Stimulated activated naive CD4-positive, alpha-beta T cell treated with Interleukin-2 at 50 U/mL for 16 hours (primary cell): Measurements from ENCODE around the gene HHATL.

Experiments
- DNase-seq: peaks from one replicate; lab custom pipeline; 2025; lab: John Stamatoyannopoulos, UW

The HHATL gene

DNA sequence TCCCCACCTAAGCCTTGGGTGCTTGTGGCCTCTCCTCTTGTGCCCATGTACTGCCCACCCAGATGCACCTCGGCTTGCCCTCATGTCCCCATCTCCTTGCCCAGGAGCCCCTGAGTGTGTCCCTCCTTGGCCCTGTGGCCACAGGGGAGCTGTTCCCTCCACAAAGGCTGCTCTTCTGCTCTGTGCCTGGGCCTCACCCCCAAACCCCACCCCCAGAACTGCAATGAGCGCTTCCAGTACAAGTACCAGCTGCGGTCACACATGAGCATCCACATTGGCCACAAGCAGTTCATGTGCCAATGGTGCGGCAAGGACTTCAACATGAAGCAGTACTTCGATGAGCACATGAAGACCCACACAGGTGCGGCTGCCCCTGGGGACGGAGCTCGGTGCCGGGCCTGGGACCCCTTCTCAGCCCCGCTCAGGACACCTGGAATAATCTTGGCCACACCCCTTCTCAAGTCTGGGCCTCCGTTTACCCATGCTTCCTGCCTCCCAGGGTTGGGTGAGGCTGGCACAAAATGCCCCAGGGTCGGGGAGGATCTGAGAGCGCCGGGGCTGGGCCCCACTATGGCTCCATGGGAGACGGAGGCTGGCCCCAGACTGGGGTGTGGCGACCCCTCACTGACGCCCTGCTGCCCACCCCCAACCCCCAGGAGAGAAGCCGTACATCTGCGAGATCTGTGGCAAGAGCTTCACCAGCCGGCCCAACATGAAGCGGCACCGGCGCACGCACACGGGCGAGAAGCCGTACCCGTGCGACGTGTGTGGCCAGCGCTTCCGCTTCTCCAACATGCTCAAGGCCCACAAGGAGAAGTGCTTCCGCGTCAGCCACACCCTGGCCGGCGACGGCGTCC lies 38.8 kb downstream of the HHATL start:
- no peak for DNase-seq

DNA sequence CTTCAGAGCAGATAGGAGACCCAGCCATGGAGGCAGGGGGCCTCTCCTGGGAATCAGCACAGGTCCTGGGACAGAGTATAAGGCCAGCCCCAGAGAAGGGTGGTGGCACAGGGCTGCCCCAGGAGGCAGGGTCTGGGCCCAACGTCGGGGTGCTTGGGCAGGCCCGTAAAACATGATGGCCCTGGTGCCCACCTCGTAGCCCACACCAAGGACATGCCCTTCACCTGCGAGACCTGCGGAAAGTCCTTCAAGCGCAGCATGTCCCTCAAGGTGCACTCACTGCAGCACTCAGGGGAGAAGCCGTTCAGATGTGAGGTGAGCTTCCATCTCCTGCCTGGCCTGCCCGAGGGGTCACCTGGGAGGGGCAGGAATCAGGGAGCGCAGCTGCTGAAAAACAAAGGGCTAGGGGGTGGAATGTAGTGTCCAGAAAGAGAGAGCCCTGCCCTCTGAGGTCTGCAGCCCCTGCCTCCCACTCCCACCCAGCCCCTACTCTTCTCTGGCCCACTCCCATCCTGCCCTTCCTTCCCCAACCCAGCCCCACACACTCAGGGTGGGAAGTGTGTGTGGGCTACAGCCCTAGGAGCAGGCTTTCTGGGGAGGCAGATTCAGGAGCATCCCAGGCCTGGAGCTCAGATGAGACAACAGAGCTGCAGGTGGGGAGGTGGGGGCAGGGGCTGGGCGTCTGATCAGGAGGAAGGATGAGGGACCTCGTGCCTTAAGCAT lies 39.6 kb downstream of the HHATL start:
- no peak for DNase-seq

DNA sequence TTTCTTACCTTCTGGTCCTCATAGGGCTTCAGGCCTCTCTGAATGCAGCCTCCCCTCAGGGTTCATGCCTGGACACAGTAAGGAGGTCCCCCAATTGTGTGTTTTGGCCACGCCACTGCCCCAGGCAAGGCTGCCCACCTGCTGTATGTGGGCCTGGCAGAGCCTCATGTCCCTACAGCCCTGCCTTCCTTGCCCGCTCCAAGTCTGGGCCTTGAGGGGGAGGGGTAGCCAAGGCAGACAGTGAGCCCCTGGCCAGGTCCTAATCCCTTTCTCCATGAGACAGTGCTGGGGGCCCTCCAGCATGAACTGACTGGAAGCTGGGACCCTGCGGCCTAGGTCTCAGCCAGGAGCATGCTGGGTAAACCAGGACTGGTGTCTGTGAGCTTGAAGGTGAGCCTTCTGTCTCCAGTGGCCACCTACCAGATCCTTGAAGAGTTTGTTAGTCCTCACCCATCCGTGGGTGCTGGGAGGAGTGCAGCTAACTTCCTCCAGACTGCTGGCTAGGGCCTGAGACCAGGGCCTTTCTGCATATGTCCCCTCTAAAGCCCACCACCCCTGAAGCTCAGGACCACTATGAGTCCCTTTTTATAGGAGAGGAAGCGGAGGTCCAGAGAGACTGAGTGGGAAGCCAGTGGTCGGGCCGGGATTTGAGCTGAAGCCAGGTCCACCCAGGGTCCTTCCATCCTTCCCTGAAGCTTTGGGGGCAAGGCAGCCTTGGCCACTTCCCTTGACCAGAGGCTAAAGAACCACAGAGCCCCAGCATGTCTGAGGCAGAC lies 40.4 kb downstream of the HHATL start:
- DNase-seq: no peak

DNA sequence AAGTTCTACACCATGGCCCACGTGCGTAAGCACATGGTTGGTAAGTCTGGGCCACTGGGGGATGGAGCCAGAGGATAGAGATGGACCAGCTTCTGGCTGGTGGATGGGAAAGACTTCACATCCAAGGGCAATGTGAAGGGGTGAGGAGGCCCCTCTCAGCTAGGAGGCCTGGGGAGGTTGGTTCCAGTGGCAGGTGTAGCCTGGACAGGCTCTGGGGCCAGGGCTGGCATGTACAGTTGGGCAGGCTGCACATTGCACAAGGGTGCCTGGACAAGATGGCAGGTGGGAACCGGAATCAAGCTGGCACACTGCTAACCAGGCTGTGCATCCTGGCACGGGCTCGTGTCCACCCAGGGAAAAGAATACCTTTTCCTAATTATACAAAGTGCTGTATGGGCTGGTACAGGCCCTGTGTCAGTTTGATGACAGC lies 41.0 kb downstream of the HHATL start:
- DNase-seq: no peak

DNA sequence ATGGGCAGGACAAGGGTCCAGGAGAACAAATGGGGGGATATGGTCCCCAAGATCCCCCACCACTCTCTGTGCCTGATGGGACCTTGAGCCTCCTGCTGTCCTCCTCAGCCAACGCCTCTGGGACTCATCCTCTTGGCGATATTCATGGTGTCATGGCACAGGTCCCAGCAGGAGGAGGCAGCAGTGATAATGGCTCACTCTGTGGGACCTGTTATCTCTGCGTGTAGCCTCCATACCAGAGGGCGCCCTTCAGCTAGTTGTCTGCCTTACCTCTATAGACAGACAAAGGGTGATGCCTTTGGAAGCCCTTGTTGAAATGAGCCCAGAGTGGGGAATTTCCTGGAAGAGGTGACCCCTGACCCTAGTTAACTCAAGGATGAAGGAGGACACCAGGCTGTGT lies 41.7 kb downstream of the HHATL start:
- DNase-seq: no peak

DNA sequence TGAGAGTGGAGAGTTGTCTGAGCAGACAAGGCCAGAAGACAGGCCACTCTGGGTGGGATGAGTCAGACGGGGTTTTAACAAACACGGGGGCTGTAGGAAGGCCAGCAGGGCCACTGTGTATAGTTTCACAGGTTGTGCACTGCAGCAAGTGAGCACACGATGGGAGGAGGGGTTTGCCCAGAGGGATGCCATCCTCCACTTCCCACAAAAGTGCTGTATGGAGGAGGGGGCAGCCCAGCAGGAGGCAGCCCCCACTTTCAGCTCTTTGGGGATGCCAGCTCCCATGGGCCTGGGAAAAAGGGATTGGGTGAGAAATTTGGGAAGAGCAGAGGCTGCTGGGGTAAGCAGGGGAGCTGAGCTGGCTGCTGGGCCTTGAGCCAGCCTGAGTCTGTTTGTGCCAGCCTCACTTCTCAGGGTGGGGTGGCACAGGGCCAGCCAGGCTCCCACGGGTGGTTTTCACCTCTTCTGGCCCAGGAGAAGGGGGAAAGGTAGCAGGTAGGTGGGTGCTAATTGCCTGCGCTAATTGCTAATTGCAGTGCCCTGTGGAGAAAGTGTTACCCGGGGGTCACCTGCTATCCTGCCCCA lies 42.4 kb downstream of the HHATL start:
- no peak for DNase-seq

DNA sequence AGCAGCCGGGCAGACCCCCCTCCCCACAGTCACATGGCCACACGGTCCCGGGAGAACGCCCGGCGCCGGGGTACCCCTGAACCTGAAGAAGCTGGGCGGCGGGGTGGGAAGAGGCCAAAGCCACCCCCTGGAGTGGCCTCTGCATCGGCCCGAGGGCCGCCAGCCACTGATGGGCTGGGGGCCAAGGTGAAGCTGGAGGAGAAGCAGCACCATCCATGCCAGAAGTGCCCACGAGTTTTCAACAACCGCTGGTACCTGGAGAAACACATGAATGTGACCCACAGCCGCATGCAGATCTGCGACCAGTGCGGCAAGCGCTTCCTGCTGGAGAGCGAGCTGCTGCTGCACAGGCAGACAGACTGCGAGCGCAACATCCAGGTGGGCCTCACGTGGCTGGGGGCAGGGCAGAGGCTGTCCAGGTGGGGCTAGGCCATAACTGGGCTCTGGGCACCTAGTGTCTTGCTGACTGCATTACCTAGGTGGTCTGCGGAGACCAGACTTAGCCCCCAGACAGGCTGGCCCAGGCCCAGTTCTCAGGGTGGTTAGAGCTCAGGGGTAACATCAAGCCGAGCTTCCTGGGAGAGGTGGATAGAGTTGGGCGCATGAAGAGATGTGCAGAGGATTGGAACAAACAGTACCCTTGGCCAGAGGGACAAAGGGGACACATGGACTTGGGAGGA lies 43.0 kb downstream of the HHATL start:
- DNase-seq: no peak

DNA sequence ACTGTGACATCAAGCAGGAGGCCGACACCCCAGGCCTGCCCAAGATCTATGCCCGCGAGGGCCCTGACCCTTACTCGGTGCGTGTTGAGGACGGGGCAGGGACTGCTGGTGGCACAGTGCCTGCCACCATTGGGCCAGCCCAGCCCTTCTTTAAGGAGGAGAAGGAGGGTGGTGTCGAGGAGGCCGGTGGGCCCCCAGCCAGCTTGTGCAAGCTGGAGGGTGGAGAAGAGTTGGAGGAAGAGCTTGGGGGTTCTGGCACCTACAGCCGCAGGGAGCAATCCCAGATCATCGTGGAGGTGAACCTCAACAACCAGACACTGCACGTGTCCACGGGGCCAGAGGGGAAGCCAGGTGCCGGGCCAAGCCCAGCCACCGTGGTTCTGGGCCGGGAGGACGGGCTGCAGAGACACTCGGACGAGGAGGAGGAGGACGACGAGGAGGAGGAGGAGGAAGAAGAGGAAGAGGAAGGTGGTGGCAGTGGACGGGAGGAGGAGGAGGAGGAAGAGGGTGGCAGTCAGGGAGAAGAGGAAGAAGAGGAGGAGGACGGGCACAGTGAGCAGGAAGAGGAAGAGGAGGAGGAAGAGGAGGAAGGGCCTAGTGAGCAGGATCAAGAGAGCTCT lies 43.7 kb downstream of the HHATL start:
- DNase-seq: no peak

DNA sequence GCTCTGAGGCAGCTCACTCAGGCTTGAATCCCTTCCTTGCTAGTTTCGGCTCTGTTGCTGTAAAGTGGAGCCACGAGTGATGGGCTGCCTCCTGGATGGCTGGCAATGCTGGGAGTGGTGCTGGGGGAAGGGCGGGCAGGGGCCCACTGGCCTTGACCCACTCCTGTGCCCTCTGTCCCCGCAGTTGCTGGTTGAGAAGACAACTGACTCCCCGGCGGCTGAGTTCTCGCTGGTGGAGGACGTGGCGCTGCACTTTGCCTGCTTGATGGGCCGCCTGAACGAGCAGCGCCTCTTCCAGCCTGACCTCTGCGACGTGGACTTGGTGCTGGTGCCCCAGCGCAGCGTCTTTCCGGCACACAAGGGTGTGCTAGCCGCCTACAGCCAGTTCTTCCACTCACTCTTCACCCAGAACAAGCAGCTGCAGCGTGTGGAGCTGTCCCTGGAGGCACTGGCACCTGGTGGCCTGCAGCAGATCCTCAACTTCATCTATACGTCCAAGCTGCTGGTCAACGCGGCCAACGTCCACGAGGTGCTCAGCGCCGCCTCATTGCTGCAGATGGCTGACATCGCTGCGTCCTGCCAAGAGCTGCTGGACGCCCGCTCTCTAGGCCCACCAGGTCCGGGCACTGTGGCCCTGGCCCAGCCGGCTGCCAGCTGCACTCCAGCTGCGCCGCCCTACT lies 44.4 kb downstream of the HHATL start:
- DNase-seq: no peak

DNA sequence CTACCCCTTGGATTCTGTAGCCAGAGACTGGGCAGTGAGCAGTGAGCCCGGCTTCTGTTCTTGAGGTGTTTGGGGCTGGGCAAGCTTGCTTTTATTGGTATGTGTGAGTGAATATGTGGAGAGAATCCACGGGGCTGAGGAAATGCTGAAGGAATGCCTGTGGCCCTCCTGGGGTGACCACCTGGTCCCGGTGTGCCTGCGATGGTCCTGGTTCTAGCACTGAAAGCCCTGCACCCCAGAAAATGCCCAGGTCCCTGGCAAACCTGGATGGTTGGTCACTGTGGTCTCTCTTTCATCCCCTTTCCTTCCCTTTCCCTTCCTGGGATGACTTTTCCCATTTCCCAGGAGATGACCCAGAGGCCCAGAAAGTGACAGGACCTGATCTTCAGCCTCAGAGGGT lies 44.9 kb downstream of the HHATL start:
- no peak for DNase-seq

DNA sequence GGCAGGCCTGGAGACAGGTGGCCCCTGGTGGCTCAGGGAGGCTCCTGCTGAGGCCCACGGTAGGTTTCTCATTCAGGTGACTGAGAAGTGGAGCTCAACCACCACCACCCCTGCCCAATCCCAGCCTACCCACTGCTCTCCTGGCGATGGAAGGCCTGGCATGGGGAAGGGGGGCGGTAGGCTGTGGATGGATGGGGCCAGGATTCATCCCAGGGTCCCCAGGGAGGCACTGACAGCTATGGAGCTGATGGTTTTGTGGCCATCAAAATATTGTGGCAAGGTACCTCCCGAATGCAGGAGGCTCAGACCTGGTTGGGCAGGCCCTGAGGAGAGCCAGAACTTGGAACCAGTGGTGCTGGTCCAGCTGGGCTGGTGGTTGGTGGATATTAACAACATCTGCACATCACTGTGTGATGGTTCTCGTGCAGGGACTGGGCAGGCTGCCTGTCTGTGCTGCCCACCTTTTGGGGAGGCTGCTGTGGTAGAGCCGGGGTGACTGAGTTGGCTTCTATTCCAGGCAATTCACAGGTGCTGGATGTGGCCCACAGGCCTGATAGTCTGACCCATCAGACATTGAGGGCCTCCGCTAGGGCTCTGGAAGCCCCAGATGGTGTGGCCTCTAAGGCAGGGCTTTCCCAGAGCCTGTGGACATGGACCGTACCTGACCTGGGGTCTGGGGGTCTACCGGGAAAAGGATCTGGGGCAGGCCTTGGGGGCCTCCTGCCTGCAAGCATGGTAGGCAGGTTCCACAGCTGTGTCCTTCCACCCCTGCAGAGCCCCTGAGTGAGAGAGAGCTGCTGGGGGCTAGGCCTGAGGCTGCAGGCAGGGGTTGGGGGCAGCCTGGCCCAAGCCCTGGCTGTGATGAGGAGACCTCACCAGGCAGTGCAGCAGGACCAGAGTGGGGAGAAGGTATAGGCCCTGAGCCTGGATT lies 45.7 kb downstream of the HHATL start:
- DNase-seq: no peak

DNA sequence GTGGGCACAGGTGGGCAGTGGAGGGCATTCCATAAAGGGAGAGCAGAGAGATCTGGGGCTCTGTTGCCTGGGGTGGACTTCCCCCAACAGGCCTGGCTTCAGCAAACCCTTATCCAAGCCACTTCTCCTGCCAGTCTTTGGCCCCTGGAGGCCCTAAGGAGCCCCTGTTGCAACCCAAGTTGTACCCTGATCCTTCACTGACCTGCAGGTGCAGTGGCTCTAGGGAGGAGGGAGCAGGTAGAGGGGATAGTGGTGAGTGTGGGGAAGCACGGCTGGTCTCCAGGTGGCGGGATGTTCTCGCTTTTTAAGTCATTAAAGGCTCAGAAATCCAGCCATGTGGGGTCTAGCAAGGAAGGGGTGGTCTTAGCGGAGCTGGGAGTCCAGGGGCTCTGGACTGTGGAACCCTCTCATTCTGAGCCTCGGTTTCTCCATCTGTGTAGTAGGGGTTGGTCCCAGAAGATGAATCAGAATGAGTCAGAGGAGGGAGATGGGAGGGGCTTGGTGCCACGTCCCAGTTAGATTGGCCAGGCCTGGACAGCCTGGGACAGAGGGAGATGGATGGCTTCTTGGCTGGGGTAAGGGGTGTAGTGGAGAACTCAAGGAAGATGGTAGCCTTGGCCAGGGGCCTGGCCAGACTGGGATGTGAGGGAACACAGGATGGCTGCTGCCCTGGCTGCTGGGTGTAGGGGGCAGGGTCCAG lies 46.5 kb downstream of the HHATL start:
- no peak for DNase-seq

DNA sequence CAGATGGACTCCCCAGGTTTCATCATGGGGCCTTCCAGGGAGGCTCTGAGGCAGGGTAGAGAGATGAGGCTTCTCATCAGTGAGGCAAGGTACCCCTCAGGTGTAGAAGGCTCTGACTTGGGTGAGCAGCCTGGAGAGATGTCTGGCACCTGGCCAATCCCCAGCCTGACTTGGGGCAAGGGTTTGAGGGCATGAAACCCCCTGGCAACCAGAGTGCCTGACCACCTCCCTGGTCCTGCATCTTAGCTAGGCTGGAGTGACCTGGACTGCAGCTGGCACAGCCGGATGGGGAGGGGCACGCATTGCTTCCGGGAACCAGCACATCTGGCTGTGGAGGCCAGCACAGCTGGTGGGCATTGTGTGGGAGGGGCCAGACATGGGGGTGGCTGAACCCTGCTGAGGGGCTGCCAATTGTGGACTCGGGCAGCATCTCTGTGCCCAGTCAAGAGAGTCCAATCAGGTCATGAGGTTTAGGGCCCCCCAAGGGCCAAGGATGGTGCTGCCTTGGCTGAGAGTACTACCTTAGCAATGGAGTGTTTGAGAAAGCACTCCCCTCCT lies 47.2 kb downstream of the HHATL start:
- no peak for DNase-seq

DNA sequence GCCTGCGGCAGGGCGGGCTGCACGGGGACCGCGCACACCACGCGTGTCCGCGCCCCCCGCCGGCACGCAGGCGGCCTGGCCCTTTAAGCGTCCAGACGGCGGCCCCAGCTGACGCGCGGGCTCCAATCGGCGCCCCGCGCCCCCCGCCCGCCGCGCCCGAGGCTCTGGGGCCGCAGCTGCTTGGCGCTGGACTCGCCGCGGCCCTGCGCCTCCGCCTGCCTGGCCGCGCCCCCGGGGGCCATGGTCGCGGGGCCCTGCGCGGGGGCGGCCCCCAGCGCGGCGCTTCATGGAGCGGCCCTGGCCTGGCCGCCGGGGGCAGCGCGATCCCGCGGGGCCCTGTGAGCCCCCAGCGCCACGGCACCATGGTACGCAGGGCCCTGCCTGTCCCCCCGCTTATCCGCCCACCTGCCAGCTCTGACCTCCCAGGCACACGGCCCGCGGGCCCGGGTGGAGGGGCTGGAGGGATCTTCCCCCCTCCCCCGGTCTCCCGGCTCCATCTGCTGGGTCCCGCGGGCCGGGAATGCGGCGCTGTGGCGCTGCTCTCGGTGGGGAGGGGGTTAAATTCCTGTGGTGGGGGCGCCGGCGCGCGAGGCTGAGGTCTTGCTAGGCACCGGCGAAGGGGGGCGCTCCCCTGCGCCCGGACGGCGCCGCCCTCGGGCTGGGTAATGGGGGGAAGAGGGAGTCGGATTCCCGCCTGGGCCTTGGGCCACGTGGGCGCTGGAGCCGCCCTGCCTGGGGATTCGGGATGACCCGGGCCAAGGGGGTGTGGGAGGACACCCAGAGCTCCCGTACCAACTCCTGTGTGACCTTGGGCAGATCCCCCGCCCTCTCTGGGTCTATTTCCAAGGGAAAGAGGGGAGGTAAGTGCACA lies 48.0 kb downstream of the HHATL start:
- no peak for DNase-seq

DNA sequence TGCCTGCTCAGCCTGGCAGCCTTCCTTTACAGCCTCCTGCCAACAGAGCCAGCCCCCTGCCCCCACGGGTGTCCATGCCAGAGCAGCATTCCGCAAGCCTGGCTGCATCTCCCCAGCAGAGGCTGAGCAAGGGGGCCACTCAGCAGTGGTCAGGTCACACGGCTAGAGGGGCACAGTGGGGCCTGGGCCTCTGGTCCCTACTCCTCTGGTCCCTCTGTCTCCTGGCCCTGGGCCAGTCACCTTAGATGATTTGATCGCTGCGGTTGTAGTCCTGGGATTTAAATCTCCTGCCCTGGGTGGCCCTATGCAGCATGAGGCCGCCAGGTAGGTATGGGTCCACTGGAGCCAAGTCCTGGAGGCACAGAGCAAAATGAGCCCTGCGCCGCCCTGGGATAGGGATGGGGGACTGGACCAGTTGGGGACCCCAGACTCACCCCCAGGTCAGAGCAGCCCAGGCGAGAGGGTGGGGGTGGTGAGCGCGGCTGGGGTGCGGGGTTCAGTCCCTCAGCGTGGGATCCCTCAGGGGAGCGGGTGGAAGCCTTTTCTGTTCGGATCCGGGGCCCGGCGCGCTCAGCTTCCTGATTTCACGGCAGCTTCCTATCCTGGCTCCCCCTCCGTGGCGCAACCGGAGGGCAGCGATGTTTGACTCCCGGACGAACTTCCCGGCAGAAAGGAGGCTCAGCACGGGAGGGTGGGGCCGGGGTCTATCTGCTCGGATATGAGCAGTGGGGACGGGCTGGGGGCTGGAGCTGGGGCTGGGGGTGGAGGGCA lies 48.9 kb downstream of the HHATL start, which contains the start of gene ZBTB47:
Gene ZBTB47 (plus strand): TSS at position 138 of the 771 bp plus-strand sequence. CDS start 4,659 bp downstream, outside the sequence.
- no peak for DNase-seq

DNA sequence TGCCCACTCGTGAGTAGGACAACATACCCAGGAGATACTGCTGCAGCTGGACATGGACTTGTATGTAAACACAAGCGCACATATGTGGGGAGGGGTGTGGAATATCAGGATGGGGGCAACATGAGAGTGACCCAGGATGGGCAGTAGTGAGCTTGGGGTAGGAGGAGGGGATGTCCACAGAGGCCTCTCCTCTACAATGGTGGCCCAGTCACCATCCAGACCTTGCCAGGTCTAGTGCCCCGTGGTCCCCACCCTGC lies 49.4 kb downstream of the HHATL start:
- no peak for DNase-seq
